OCI-LY7 (cell line): Measurements from ENCODE around the gene CXCL12. TPM values are rescaled to one million over a fixed set of nuclear protein-coding genes. Genes with fewer than 3 reads are reported as not detected.

Experiments
- BruUV-seq: library from RNA; stranded (reverse); fragments of 400-500 nt; replicated peaks from 2 replicates; lab custom pipeline; 2021; lab: Mats Ljungman, UMichigan
- CTCF ChIA-PET: fragments of 300-600 bp; sonication (Branson Sonifier 250); formaldehyde crosslinking; loops from one replicate; lab custom pipeline; 2022; ENCODE audit warnings: antibody characterized with exemption; ENCODE audit not compliant: unreplicated experiment; lab: Charles Lee
- POLR2A ChIA-PET: fragments of 300-600 bp; sonication (Branson Sonifier 250); formaldehyde crosslinking; loops from one replicate; lab custom pipeline; 2022; ENCODE audit warnings: antibody characterized with exemption; lab: Charles Lee
- DNase-seq: peaks from one replicate; pipeline ENCODE4 v3.0.0-alpha.2; 2015; ENCODE audit warnings: low spot score
- H2AFZ ChIP-seq: fragments of 200-600 bp; sonication (generic), shearing (Covaris generic); 2 replicates; pipeline ENCODE4 v1.6.1; 2014; ENCODE audit warnings: mild to moderate bottlenecking, antibody characterized with exemption, low read length, moderate library complexity
- H3K27ac ChIP-seq: fragments of 200-600 bp; sonication (generic); 2 replicates; pipeline ENCODE4 v1.5.1; 2014; ENCODE audit warnings: mixed run types, low read depth, mild to moderate bottlenecking, moderate library complexity, low read length, inconsistent platforms; ENCODE audit not compliant: poor library complexity, severe bottlenecking
- H3K36me3 ChIP-seq: fragments of 200-600 bp; sonication (generic); 2 replicates; pipeline ENCODE4 v1.6.1; 2014; ENCODE audit warnings: mild to moderate bottlenecking, antibody characterized with exemption, low read length, moderate library complexity, mixed read lengths; ENCODE audit not compliant: insufficient read depth
- H3K4me1 ChIP-seq: fragments of 200-600 bp; sonication (generic); 2 replicates; pipeline ENCODE4 v1.5.1; 2014; ENCODE audit warnings: mild to moderate bottlenecking, low read length; ENCODE audit not compliant: insufficient read depth, poor library complexity, severe bottlenecking
- H3K4me2 ChIP-seq: fragments of 200-600 bp; sonication (generic); 2 replicates; pipeline ENCODE4 v1.6.1; 2014; ENCODE audit warnings: mild to moderate bottlenecking, low read length
- H3K4me3 ChIP-seq: fragments of 200-600 bp; sonication (generic); 2 replicates; pipeline ENCODE4 v1.5.1; 2014; ENCODE audit warnings: mild to moderate bottlenecking, low read depth, low read length; ENCODE audit not compliant: poor library complexity, severe bottlenecking
- H3K79me2 ChIP-seq: fragments of 200-600 bp; sonication (generic); 2 replicates; pipeline ENCODE4 v1.6.1; 2016; ENCODE audit warnings: low read depth, mild to moderate bottlenecking, low read length, moderate library complexity, mixed read lengths; ENCODE audit not compliant: insufficient read depth
- H3K9me2 ChIP-seq: fragments of 200-600 bp; sonication (generic); 2 replicates; pipeline ENCODE4 v1.6.1; 2016; ENCODE audit warnings: mild to moderate bottlenecking, low read length, mixed read lengths; ENCODE audit not compliant: insufficient read depth
- H3K9me3 ChIP-seq: fragments of 200-600 bp; sonication (generic); 2 replicates; pipeline ENCODE4 v1.6.1; 2014; ENCODE audit warnings: mild to moderate bottlenecking, mixed run types, low read length, mixed read lengths
- H4K20me1 ChIP-seq: fragments of 200-600 bp; sonication (generic); 2 replicates; pipeline ENCODE4 v1.6.1; 2014; ENCODE audit warnings: mild to moderate bottlenecking, antibody characterized with exemption, low read length, moderate library complexity, mixed read lengths; ENCODE audit not compliant: insufficient read depth
- CTCF ChIP-seq: fragments of 200-600 bp; sonication (generic); conservative IDR thresholded peaks from 2 replicates; pipeline ENCODE4 v1.5.1; 2014; ENCODE audit warnings: mild to moderate bottlenecking, antibody characterized with exemption, low read length, moderate library complexity, mixed read lengths
- EZH2phosphoT487 ChIP-seq: fragments of 200-600 bp; sonication (generic); IDR thresholded peaks from 2 replicates; pipeline ENCODE4 v1.6.1; 2018; ENCODE audit warnings: low read depth, borderline replicate concordance, mild to moderate bottlenecking, mixed run types, antibody characterized with exemption, low read length, moderate library complexity, mixed read lengths
- intact Hi-C: fragments of 100-400 bp; cut with micrococcal nuclease; formaldehyde crosslinking; loops from one replicate; pipeline ENCODE4 v1.10.0; 2022; ENCODE audit not compliant: unreplicated experiment
- total RNA-seq, 2 experiments: library from RNA; depleted of rRNA in 1 of 2; stranded (reverse); fragments of >200 nt in 1 of 2; shearing (Covaris generic) in 1 of 2; gene quantifications; 2 replicates each; pipeline ENCODE4 v1.2.3, GENCODE V29; 2014 to 2022

The CXCL12 gene
- total RNA-seq, 2 experiments from 2014 or later = not detected

DNA sequence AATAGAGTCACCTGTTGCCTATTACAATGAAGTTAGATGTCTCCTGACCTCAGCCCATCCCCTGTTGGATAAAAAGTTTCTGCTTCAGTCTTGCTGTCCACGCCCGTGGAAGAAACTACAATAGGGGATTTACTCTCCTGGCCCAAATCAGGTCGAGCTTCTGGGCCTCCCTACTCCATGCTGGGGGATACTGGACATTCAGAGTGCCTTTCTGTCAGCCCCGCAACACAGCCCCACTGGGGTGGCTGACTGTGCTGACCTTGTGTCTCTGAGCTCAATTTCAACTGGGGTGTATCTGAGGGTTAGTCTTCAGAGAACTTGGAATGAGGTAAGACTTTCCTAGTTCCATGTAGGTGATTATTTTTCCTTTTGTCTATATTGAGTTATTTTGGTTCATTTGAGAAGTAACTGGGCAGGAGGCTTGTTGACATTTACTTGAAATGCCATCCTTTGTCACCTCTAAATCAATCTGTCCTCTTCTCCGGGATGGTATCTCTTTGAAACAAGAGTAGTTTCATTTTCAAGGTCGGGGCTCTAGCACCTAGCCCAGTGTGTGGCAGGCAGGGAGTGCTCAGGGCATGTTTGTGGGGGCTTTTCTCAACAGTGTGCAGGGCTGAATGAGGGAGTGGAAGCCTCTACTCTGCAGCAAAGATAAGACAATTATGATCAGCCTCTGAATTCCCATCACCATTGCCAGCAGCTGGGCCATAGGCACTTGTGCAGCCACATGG is 17.7 kb upstream of the CXCL12 start:
- Histone ChIP-seq H3K4me3 (no peak overlapping the region), H3K79me2 (no peaks in the 10 kb centered on the region), H3K9me3 (no peaks in the 10 kb centered on the region), H4K20me1 (no peaks in the 10 kb centered on the region), H3K9me2 (no peaks in the 10 kb centered on the region), H3K27ac (no peak overlapping the region), H3K4me2 (no peak overlapping the region), H3K4me1 (no peaks in the 10 kb centered on the region), H3K36me3 (no peaks in the 10 kb centered on the region), H2AFZ (no peak overlapping the region)
- CTCF ChIA-PET = no interaction called here
- intact Hi-C loops = no loop called here
- POLR2A ChIA-PET = no interaction called here
- BruUV-seq = no TSS peak
- no peak for TF ChIP-seq EZH2phosphoT487
- TF ChIP-seq CTCF = no peak
- no peak for DNase-seq

GRCh38 chr10:44400541-44400940 is 15.6 kb upstream of the CXCL12 start:
- BruUV-seq = no TSS peak
- Histone ChIP-seq H3K9me2 (no peaks in the 10 kb centered on the region), H3K79me2 (no peaks in the 10 kb centered on the region), H3K9me3 (no peaks in the 10 kb centered on the region), H3K4me1 (no peaks in the 10 kb centered on the region), H2AFZ (no peak overlapping the region), H3K4me2 (no peak overlapping the region), H4K20me1 (no peaks in the 10 kb centered on the region), H3K4me3 (no peak overlapping the region), H3K27ac (no peak overlapping the region), H3K36me3 (no peaks in the 10 kb centered on the region)
- no peak for TF ChIP-seq EZH2phosphoT487
- no peak for TF ChIP-seq CTCF
- intact Hi-C loops = no loop called here
- ChIA-PET CTCF (no interaction called here), POLR2A (no interaction called here)
- DNase-seq = no peak

DNA sequence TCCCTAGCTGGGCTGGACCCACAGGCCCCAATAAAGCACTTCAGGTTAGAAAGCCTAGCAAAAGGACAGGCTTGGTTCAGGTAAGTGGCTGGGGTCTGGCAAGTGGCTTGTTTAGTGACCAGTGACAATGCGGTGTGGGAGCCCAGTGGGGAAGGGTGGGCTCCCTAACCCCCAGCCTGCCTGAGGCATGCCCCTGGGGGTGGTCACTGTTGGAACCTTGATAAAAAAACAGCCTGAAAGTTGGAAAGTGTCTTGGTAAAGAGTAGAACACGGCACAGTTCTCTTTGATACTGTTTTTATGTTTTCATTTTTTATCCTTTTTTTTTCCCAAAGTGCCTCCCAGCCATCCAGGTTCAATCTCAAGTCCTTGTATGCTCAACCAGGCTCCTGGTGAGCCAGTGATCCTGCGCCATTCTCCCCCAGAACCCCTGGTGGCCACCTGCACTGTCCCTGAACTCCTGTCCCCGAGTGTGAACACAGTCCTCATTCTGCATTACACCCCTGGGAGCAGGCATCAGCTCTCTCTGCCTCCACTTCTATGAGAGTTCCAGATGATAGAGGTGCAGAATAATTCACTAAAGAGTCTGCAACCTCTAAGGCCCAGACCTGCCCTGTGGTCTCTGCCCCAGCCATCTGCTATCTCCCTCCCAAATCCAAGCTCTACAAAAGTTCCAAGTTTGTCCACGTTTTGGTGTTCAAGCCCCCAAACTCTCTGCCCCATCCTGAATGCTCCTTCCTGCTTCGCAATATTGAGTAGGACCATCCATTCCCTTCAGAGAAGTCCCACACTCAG is 15.0 kb upstream of the CXCL12 start:
- POLR2A ChIA-PET = interaction anchor here (0.8 kb wide), 1 partner anchor 20 kb away, joined by 3 read pairs; no protein-coding TSS in a partner anchor
- Histone ChIP-seq H3K4me1 (no peaks in the 10 kb centered on the region), H3K36me3 (no peaks in the 10 kb centered on the region), H3K27ac (no peak overlapping the region), H3K9me2 (no peaks in the 10 kb centered on the region), H3K9me3 (no peaks in the 10 kb centered on the region), H3K4me2 (no peak overlapping the region), H3K4me3 (no peak overlapping the region), H4K20me1 (no peaks in the 10 kb centered on the region), H2AFZ (no peak overlapping the region), H3K79me2 (no peaks in the 10 kb centered on the region)
- CTCF ChIA-PET = no interaction called here
- DNase-seq = no peak
- no TSS peak for BruUV-seq
- intact Hi-C loops = no loop called here
- no peak for TF ChIP-seq CTCF
- TF ChIP-seq EZH2phosphoT487 = no peak
